Calu3 (cell line): ENCODE measurements around the gene PTCHD1. TPM values are rescaled to one million over a fixed set of nuclear protein-coding genes. Genes with fewer than 3 reads are reported as not detected.

Experiments
- BruUV-seq: library from RNA; stranded (reverse); fragments of 400-500 nt; replicated peaks from 2 replicates; lab custom pipeline; 2021; lab: Mats Ljungman, UMichigan
- CTCF ChIA-PET: fragments of 300-600 bp; sonication (Branson Sonifier 250); formaldehyde crosslinking; loops from one replicate; lab custom pipeline; 2022; ENCODE audit warnings: antibody characterized with exemption; lab: Charles Lee
- DNase-seq: peaks from one replicate; pipeline ENCODE4 v3.0.0; 2022
- H3K27ac Mint-ChIP-seq: one replicate; pipeline ENCODE4 v1.8.0; 2022; ENCODE audit warnings: mixed read lengths; ENCODE audit not compliant: unreplicated experiment
- H3K27me3 Mint-ChIP-seq: one replicate; pipeline ENCODE4 v1.8.0; 2022; ENCODE audit warnings: mixed read lengths; ENCODE audit not compliant: unreplicated experiment
- H3K36me3 Mint-ChIP-seq: one replicate; pipeline ENCODE4 v1.8.0; 2022; ENCODE audit warnings: mild to moderate bottlenecking, moderate library complexity, mixed read lengths; ENCODE audit not compliant: insufficient read depth, unreplicated experiment
- H3K4me1 Mint-ChIP-seq: one replicate; pipeline ENCODE4 v1.8.0; 2022; ENCODE audit warnings: mild to moderate bottlenecking, low read depth, mixed read lengths; ENCODE audit not compliant: unreplicated experiment
- H3K4me3 Mint-ChIP-seq: one replicate; pipeline ENCODE4 v1.8.0; 2022; ENCODE audit warnings: mild to moderate bottlenecking, low read depth, moderate library complexity, mixed read lengths; ENCODE audit not compliant: unreplicated experiment
- H3K9me3 Mint-ChIP-seq: one replicate; pipeline ENCODE4 v1.8.0; 2022; ENCODE audit warnings: low read depth, mixed read lengths; ENCODE audit not compliant: unreplicated experiment
- intact Hi-C: fragments of 100-400 bp; cut with micrococcal nuclease; formaldehyde crosslinking; loops from one replicate; pipeline ENCODE4 v1.10.0; 2022; ENCODE audit not compliant: unreplicated experiment
- total RNA-seq: library from RNA; stranded (reverse); gene quantifications from 2 replicates; pipeline ENCODE4 v1.2.3, GENCODE V29; 2022
- TF ChIP-seq, protein P1 (sequence below): fragments of 200-600 bp; IDR thresholded peaks from one replicate; pipeline ENCODE4 v1.8.0; 2022; ENCODE audit warnings: antibody characterized with exemption; ENCODE audit not compliant: unreplicated experiment

The PTCHD1 gene
- total RNA-seq, 1 experiment from 2014 or later, result not detected

DNA sequence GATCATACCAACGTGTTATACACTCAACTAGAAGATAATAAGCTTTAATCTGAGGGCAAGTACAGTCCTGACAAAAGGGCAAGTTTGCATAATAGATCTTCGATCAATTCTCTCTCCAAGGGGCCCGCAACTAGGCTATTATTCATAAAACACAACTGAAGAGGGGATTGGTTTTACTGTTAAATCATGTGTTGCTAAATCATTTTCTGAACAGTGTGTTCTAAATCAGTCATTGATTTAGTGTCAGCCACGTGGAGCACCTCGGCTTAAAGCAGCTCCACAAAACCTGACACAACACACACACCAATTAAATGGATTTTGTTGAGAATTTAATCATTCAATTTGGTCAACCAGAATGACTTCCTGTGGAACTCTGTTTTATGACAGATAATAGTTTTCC, 61.6 kb downstream of the PTCHD1 start:
- Mint-ChIP-seq H3K4me1 (no peaks in the 10 kb centered on the region), H3K27ac (no peak overlapping the region), H3K36me3 (no peaks in the 10 kb centered on the region), H3K27me3 (peaks cover 13% of the 10 kb centered on the region), H3K9me3 (no peaks in the 10 kb centered on the region), H3K4me3 (no peak overlapping the region)
- CTCF ChIA-PET, result interaction anchor here (0.6 kb wide), 1 partner anchor 62 kb away, joined by 3 read pairs; no protein-coding TSS in a partner anchor
- TF ChIP-seq, protein P1, sequence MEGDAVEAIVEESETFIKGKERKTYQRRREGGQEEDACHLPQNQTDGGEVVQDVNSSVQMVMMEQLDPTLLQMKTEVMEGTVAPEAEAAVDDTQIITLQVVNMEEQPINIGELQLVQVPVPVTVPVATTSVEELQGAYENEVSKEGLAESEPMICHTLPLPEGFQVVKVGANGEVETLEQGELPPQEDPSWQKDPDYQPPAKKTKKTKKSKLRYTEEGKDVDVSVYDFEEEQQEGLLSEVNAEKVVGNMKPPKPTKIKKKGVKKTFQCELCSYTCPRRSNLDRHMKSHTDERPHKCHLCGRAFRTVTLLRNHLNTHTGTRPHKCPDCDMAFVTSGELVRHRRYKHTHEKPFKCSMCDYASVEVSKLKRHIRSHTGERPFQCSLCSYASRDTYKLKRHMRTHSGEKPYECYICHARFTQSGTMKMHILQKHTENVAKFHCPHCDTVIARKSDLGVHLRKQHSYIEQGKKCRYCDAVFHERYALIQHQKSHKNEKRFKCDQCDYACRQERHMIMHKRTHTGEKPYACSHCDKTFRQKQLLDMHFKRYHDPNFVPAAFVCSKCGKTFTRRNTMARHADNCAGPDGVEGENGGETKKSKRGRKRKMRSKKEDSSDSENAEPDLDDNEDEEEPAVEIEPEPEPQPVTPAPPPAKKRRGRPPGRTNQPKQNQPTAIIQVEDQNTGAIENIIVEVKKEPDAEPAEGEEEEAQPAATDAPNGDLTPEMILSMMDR, result no peak
- BruUV-seq, result no TSS peak
- intact Hi-C loops, result no loop called here
- DNase-seq, result no peak

GRCh38 chrX:23398570-23398969, 63.9 kb downstream of the PTCHD1 start:
- H3K27ac Mint-ChIP-seq, result no peak overlapping the region
- H3K9me3 Mint-ChIP-seq, result no peaks in the 10 kb centered on the region
- BruUV-seq, result no TSS peak
- no peaks in the 10 kb centered on the region for H3K36me3 Mint-ChIP-seq
- no peak for DNase-seq
- TF ChIP-seq, protein P1, result no peak
- intact Hi-C loops, result no loop called here
- H3K27me3 Mint-ChIP-seq, result peaks cover 13% of the 10 kb centered on the region
- H3K4me1 Mint-ChIP-seq, result no peaks in the 10 kb centered on the region
- no peak overlapping the region for H3K4me3 Mint-ChIP-seq
- CTCF ChIA-PET, result no interaction called here

GRCh38 chrX:23403849-23404248, 69.2 kb downstream of the PTCHD1 start:
- BruUV-seq, result no TSS peak
- peaks cover 9% of the 10 kb centered on the region for H3K4me1 Mint-ChIP-seq
- intact Hi-C loops, result loop anchor here (5.0 kb wide), 1 partner anchor 98 kb away; no protein-coding TSS in a partner anchor
- H3K27ac Mint-ChIP-seq, result no peak overlapping the region
- no peak overlapping the region for H3K4me3 Mint-ChIP-seq
- DNase-seq, result peak; percentile 24
- H3K9me3 Mint-ChIP-seq, result no peaks in the 10 kb centered on the region
- no peaks in the 10 kb centered on the region for H3K36me3 Mint-ChIP-seq
- TF ChIP-seq, protein P1, result peak; percentile 28
- CTCF ChIA-PET, result no interaction called here
- H3K27me3 Mint-ChIP-seq, result peaks cover 5% of the 10 kb centered on the region

DNA sequence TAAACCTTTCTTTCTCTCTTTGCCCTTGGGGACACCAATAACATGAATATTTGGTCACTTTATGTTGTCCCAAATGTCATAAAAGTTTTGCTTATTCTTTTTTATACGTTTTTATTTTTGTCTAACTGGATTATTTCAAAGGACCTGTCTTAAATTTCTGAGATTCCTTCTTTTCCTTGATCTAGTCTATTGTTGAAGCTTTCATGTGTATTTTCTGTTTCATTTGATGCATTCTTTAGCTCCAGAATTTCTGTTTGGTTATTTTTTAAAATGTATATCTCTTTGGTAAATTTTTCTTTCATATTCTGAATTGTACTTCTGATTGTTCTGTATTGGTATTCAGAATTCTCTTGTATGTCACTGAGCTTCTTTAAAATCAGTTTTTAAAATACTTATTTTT, 88.3 kb downstream of the PTCHD1 start:
- Mint-ChIP-seq H3K9me3 (peaks cover 10% of the 10 kb centered on the region), H3K27ac (no peak overlapping the region), H3K36me3 (no peaks in the 10 kb centered on the region), H3K4me3 (no peak overlapping the region), H3K4me1 (no peaks in the 10 kb centered on the region), H3K27me3 (peaks cover 12% of the 10 kb centered on the region)
- no peak for DNase-seq
- TF ChIP-seq, protein P1, result no peak
- intact Hi-C loops, result no loop called here
- CTCF ChIA-PET, result no interaction called here
- BruUV-seq, result no TSS peak
